Naive thymus-derived CD4-positive, alpha-beta T cell (primary cell): ENCODE measurements around the gene CENPQ. TPM values are rescaled to one million over a fixed set of nuclear protein-coding genes. Genes with fewer than 3 reads are reported as not detected.
A peak's percentile ranks its signal among the peaks of the same experiment; 100 is the strongest.

Source experiments
- ATAC-seq: fragments of 150-1000 bp; cut with Tn5 transposase; 2 replicates; pipeline ENCODE4 v1.10.0; 2021; ENCODE audit warnings: mild to moderate bottlenecking, moderate library complexity
- CTCF ChIA-PET: fragments of 350-600 bp; sonication (Branson Sonifier 250); formaldehyde crosslinking; loops from one replicate; lab custom pipeline; 2021; ENCODE audit warnings: antibody characterized with exemption; lab: Charles Lee
- POLR2A ChIA-PET: fragments of 350-600 bp; sonication (Branson Sonifier 250); formaldehyde crosslinking; loops from one replicate; lab custom pipeline; 2021; ENCODE audit warnings: antibody characterized with exemption, inconsistent platforms; lab: Charles Lee
- DNase-seq, 9 donors: peaks; one replicate each; pipeline versions ENCODE4 v3.0.0 to v3.0.0-alpha.2; 2020 to 2022; ENCODE audit warnings: mixed read lengths in 1 of 9
- H3K27ac ChIP-seq: one replicate; pipeline ENCODE4 v1.7.0; 2013; ENCODE audit warnings: mild to moderate bottlenecking, low read depth, low read length, moderate library complexity
- H3K27me3 ChIP-seq, 2 donors: one replicate each; pipeline ENCODE4 v1.7.0; 2013; ENCODE audit warnings: low read length in 2 of 2, mild to moderate bottlenecking in 2 of 2, moderate library complexity in 2 of 2; ENCODE audit not compliant: control insufficient read depth in 2 of 2, insufficient read depth in 2 of 2
- H3K36me3 ChIP-seq, 3 experiments: 1 replicate in 2 of 3; 2 replicates in 1 of 3; pipeline ENCODE4 v1.7.0; 2013; ENCODE audit warnings: low read length in 3 of 3, mild to moderate bottlenecking in 3 of 3, moderate library complexity in 1 of 3; ENCODE audit not compliant: insufficient read depth in 3 of 3, control insufficient read depth in 2 of 3
- H3K4me1 ChIP-seq, 2 donors: one replicate each; pipeline ENCODE4 v1.7.0; 2013; ENCODE audit warnings: low read length in 2 of 2, mild to moderate bottlenecking in 2 of 2, moderate library complexity in 1 of 2; ENCODE audit not compliant: control insufficient read depth in 2 of 2, insufficient read depth in 2 of 2
- H3K4me3 ChIP-seq: 2 replicates; pipeline ENCODE4 v1.7.0; 2013; ENCODE audit warnings: mild to moderate bottlenecking, low read length
- H3K9me3 ChIP-seq, 3 experiments: 1 replicate in 2 of 3; 2 replicates in 1 of 3; pipeline ENCODE4 v1.7.0; 2013; ENCODE audit warnings: low read length in 3 of 3; ENCODE audit not compliant: control insufficient read depth in 2 of 3
- H3K27ac Mint-ChIP-seq, 9 donors: one replicate each; pipeline ENCODE4 v1.8.0; 2020 to 2022; ENCODE audit warnings: mixed read lengths in 9 of 9, mild to moderate bottlenecking in 8 of 9, moderate library complexity in 5 of 9, inconsistent platforms in 2 of 9
- H3K27me3 Mint-ChIP-seq, 5 donors: one replicate each; pipeline ENCODE4 v1.8.0; 2021 to 2022; ENCODE audit warnings: mixed read lengths in 5 of 5, mild to moderate bottlenecking in 1 of 5
- H3K36me3 Mint-ChIP-seq, 5 donors: one replicate each; pipeline ENCODE4 v1.8.0; 2020 to 2022; ENCODE audit warnings: mixed read lengths in 5 of 5, mild to moderate bottlenecking in 3 of 5, inconsistent platforms in 1 of 5
- H3K4me1 Mint-ChIP-seq, 7 donors: one replicate each; pipeline ENCODE4 v1.8.0; 2020 to 2022; ENCODE audit warnings: mixed read lengths in 7 of 7, mild to moderate bottlenecking in 3 of 7, inconsistent platforms in 1 of 7
- H3K4me3 Mint-ChIP-seq, 10 donors: one replicate each; pipeline ENCODE4 v1.8.0; 2020 to 2022; ENCODE audit warnings: mild to moderate bottlenecking in 10 of 10, mixed read lengths in 10 of 10, moderate library complexity in 6 of 10, inconsistent platforms in 2 of 10
- H3K9me3 Mint-ChIP-seq, 11 donors: one replicate each; pipeline ENCODE4 v1.8.0; 2020 to 2022; ENCODE audit warnings: mixed read lengths in 11 of 11, mild to moderate bottlenecking in 4 of 11, inconsistent platforms in 1 of 11, moderate library complexity in 1 of 11
- intact Hi-C, 2 donors: fragments of 100-400 bp; cut with micrococcal nuclease; formaldehyde crosslinking; loops; one replicate each; pipeline ENCODE4 v1.15.1; 2023
- polyA plus RNA-seq, 2 donors: library from polyadenylated mRNA; unstranded; fragments of 300-500 nt; fragmentation: Illumina TruSeq; gene quantifications; one replicate each; pipeline ENCODE4 v1.2.3, GENCODE V29; 2021
- total RNA-seq, 6 experiments: library from RNA in 5 of 6; stranded (reverse) in 5 of 6; gene quantifications; 1 replicate in 5 of 6; 2 replicates in 1 of 6; pipeline ENCODE4 v1.2.3 and lab custom pipeline; 2021 to 2026

CENPQ gene
- total and polyA plus RNA-seq, 7 experiments from 2014 or later: 1.2 to 11.4 (median 3.3) TPM

GRCh38 chr6:49453221-49453620, 9.9 kb upstream of the CENPQ start:
- Mint-ChIP-seq H3K36me3 (peaks cover 5 to 42% (median 25%) of the 10 kb centered on the region in 5 donors), H3K4me3 (no peak overlapping the region), H3K27ac (no peak overlapping the region), H3K9me3 (no peaks in the 10 kb centered on the region), H3K27me3 (no peaks in the 10 kb centered on the region), H3K4me1 (peaks cover 0 to 13% (median 3%) of the 10 kb centered on the region in 7 donors)
- ChIA-PET POLR2A (no interaction called here), CTCF (no interaction called here)
- Histone ChIP-seq H3K4me1 (no peaks in the 10 kb centered on the region), H3K27me3 (no peaks in the 10 kb centered on the region), H3K27ac (no peak overlapping the region), H3K36me3 (peaks cover 0 to 7% (median 0%) of the 10 kb centered on the region in 3 experiments), H3K4me3 (no peak overlapping the region), H3K9me3 (no peaks in the 10 kb centered on the region)
- DNase-seq: no peak
- no peak for ATAC-seq
- intact Hi-C loops: no loop called here

GRCh38 chr6:49454787-49455709, 8.1 kb upstream of the CENPQ start:
- peak overlapping the region in 2 of 9 donors; percentile 55 to 59 for H3K27ac Mint-ChIP-seq
- Histone ChIP-seq H3K9me3 (no peaks in the 10 kb centered on the region), H3K27ac (no peak overlapping the region), H3K27me3 (no peaks in the 10 kb centered on the region), H3K4me3 (no peak overlapping the region), H3K4me1 (no peaks in the 10 kb centered on the region), H3K36me3 (peaks cover 0 to 7% (median 0%) of the 10 kb centered on the region in 3 experiments)
- ChIA-PET CTCF (no interaction called here), POLR2A (no interaction called here)
- H3K4me3 Mint-ChIP-seq: peak overlapping the region in 1 of 10 donors; percentile 68
- H3K27me3 Mint-ChIP-seq: no peaks in the 10 kb centered on the region
- no peaks in the 10 kb centered on the region for H3K9me3 Mint-ChIP-seq
- no peak for DNase-seq
- ATAC-seq: no peak
- H3K36me3 Mint-ChIP-seq: peaks cover 0 to 35% (median 16%) of the 10 kb centered on the region in 5 donors
- peaks cover 7 to 26% (median 15%) of the 10 kb centered on the region in 7 donors for H3K4me1 Mint-ChIP-seq
- intact Hi-C loops: no loop called here

- H3K36me3 Mint-ChIP-seq: peaks cover 3 to 25% (median 9%) of the 10 kb centered on the region in 5 donors
- H3K27me3 Mint-ChIP-seq: no peaks in the 10 kb centered on the region
- no peak overlapping the region for H3K4me3 Mint-ChIP-seq
- no peaks in the 10 kb centered on the region for H3K9me3 ChIP-seq
- POLR2A ChIA-PET: no interaction called here
- H3K4me1 ChIP-seq: peaks cover 14 to 15% of the 10 kb centered on the region in 2 donors
- no peak overlapping the region for H3K27ac Mint-ChIP-seq
- H3K36me3 ChIP-seq: peaks cover 0 to 9% (median 0%) of the 10 kb centered on the region in 3 experiments
- intact Hi-C loops: no loop called here
- ATAC-seq (no peak), DNase-seq (no peak)
- H3K4me1 Mint-ChIP-seq: peaks cover 20 to 44% (median 41%) of the 10 kb centered on the region in 7 donors
- peaks cover 0 to 2% (median 0%) of the 10 kb centered on the region in 11 donors for H3K9me3 Mint-ChIP-seq
- H3K27me3 ChIP-seq: no peaks in the 10 kb centered on the region
- CTCF ChIA-PET: no interaction called here
- H3K4me3 ChIP-seq: no peak overlapping the region
- no peak overlapping the region for H3K27ac ChIP-seq
Measured at GRCh38 chr6:49457771-49458170, 5.4 kb upstream of the CENPQ start.

- no peaks in the 10 kb centered on the region for H3K27me3 Mint-ChIP-seq
- H3K4me3 Mint-ChIP-seq: peak overlapping the region; percentile 94 to 100 (median 98)
- H3K27ac Mint-ChIP-seq: peak overlapping the region; percentile 91 to 99 (median 96)
- intact Hi-C loops: loop anchor here in 1 of 2 donors (5.0 kb wide), 1 partner anchor 1985 kb away; the partner anchor contains the start of gene CD2AP
- ATAC-seq: no peak
- Histone ChIP-seq H3K4me1 (peaks cover 14 to 15% of the 10 kb centered on the region in 2 donors), H3K27me3 (no peaks in the 10 kb centered on the region), H3K27ac (peak overlapping the region; percentile 85), H3K36me3 (peaks cover 0 to 10% (median 0%) of the 10 kb centered on the region in 3 experiments), H3K9me3 (no peaks in the 10 kb centered on the region), H3K4me3 (peak overlapping the region; percentile 68)
- H3K9me3 Mint-ChIP-seq: peaks cover 0 to 2% (median 0%) of the 10 kb centered on the region in 11 donors
- ChIA-PET POLR2A (interaction anchor here (0.7 kb wide), 1 partner anchor 68 kb away, joined by 4 read pairs; no protein-coding TSS in a partner anchor), CTCF (no interaction called here)
- DNase-seq: peak in 7 of 9 donors; percentile 12 to 31 (median 19)
- peaks cover 0 to 13% (median 9%) of the 10 kb centered on the region in 5 donors for H3K36me3 Mint-ChIP-seq
- H3K4me1 Mint-ChIP-seq: peaks cover 39 to 80% (median 54%) of the 10 kb centered on the region in 7 donors
Measured at GRCh38 chr6:49462071-49462470, 1.1 kb upstream of the CENPQ start.

- H3K36me3 ChIP-seq: peaks cover 0 to 10% (median 0%) of the 10 kb centered on the region in 3 experiments
- intact Hi-C loops: loop anchor here in 1 of 2 donors (5.0 kb wide), 1 partner anchor 1985 kb away; the partner anchor contains the start of gene CD2AP
- peak overlapping the region; percentile 91 to 99 (median 96) for H3K27ac Mint-ChIP-seq
- H3K9me3 Mint-ChIP-seq: peaks cover 0 to 2% (median 0%) of the 10 kb centered on the region in 11 donors
- peaks cover 0 to 10% (median 9%) of the 10 kb centered on the region in 5 donors for H3K36me3 Mint-ChIP-seq
- H3K27me3 ChIP-seq: no peaks in the 10 kb centered on the region
- peaks cover 14 to 15% of the 10 kb centered on the region in 2 donors for H3K4me1 ChIP-seq
- H3K27me3 Mint-ChIP-seq: no peaks in the 10 kb centered on the region
- peak overlapping the region; percentile 85 for H3K27ac ChIP-seq
- H3K4me3 Mint-ChIP-seq: peak overlapping the region; percentile 94 to 100 (median 98)
- no peaks in the 10 kb centered on the region for H3K9me3 ChIP-seq
- peak overlapping the region; percentile 68 for H3K4me3 ChIP-seq
- no peak for DNase-seq
- ChIA-PET CTCF (no interaction called here), POLR2A (interaction anchor here (0.7 kb wide), 1 partner anchor 67 kb away, joined by 4 read pairs; no protein-coding TSS in a partner anchor)
- no peak for ATAC-seq
- H3K4me1 Mint-ChIP-seq: peaks cover 40 to 80% (median 53%) of the 10 kb centered on the region in 7 donors
Measured at GRCh38 chr6:49462599-49462926, 607 bp upstream of the CENPQ start.

- no peaks in the 10 kb centered on the region for H3K9me3 ChIP-seq
- Mint-ChIP-seq H3K9me3 (peaks cover 0 to 2% (median 0%) of the 10 kb centered on the region in 11 donors), H3K36me3 (peaks cover 0 to 14% (median 5%) of the 10 kb centered on the region in 5 donors), H3K4me3 (peak overlapping the region; percentile 94 to 100 (median 98)), H3K27ac (peak overlapping the region; percentile 91 to 99 (median 96)), H3K4me1 (peaks cover 43 to 79% (median 58%) of the 10 kb centered on the region in 7 donors), H3K27me3 (no peaks in the 10 kb centered on the region)
- H3K27ac ChIP-seq: peak overlapping the region; percentile 85
- DNase-seq (peak in 1 of 9 donors; percentile 1), ATAC-seq (no peak)
- H3K4me1 ChIP-seq: peaks cover 14 to 15% of the 10 kb centered on the region in 2 donors
- H3K36me3 ChIP-seq: peaks cover 0 to 10% (median 0%) of the 10 kb centered on the region in 3 experiments
- POLR2A ChIA-PET: no interaction called here
- CTCF ChIA-PET: no interaction called here
- intact Hi-C loops: loop anchor here (1.0 to 5.0 kb wide), 3 partner anchors 144 to 1986 kb away; partner anchors contain the start of gene CD2AP (in 2 of the 2)
- no peaks in the 10 kb centered on the region for H3K27me3 ChIP-seq
- H3K4me3 ChIP-seq: peak overlapping the region; percentile 68
Measured at GRCh38 chr6:49463612-49463967, 420 bp downstream of the CENPQ start.
